GM12801 (cell line): ENCODE measurements around the gene IDH3A.

Experiments
- CTCF ChIP-seq: IDR thresholded peaks from one replicate; pipeline ENCODE4 v1.5.1; 2011; ENCODE audit warnings: control low read depth; ENCODE audit not compliant: insufficient read length; ENCODE audit errors: extremely low read depth

The IDH3A gene

GRCh38 chr15:78182336-78182700 lies 33.2 kb downstream of the IDH3A start:
- TF ChIP-seq CTCF, result no peak

- TF ChIP-seq CTCF, result no peak
Measured at GRCh38 chr15:78182821-78183220, 33.7 kb downstream of the IDH3A start.

- no peak for TF ChIP-seq CTCF
Measured at GRCh38 chr15:78192826-78193594, 43.8 kb downstream of the IDH3A start.

GRCh38 chr15:78193731-78194567 lies 44.8 kb downstream of the IDH3A start:
- TF ChIP-seq CTCF, result no peak

- TF ChIP-seq CTCF, result no peak
Measured at GRCh38 chr15:78194568-78194925, 45.4 kb downstream of the IDH3A start.

GRCh38 chr15:78195735-78196201 lies 46.6 kb downstream of the IDH3A start:
- TF ChIP-seq CTCF, result no peak

- no peak for TF ChIP-seq CTCF
Measured at GRCh38 chr15:78197632-78198031, 48.5 kb downstream of the IDH3A start.
